Adrenal gland (tissue), 12 donors: ENCODE results near the gene SCRN3. TPM values are rescaled to one million over a fixed set of nuclear protein-coding genes. Genes with fewer than 3 reads are reported as not detected.
"Not testable (repeated sequence)": the region's sequence is repeated elsewhere in the genome, so short reads cannot be mapped to it uniquely, and the experiment has no call there.

Source experiments
- DNase-seq, 7 donors: peaks; one replicate each; pipeline ENCODE4 v3.0.0-alpha.2; 2019 to 2020
- H3K27ac ChIP-seq, 5 donors: fragments of 200-600 bp; sonication (generic) in 4 of 5; 1 replicate in 3 of 5; 2 replicates in 2 of 5; pipeline versions ENCODE4 v1.5.1 to v1.8.0; 2016 to 2020; ENCODE audit warnings: mild to moderate bottlenecking in 1 of 5
- H3K27me3 ChIP-seq: fragments of 200-600 bp; 2 replicates; pipeline ENCODE4 v1.8.0; 2021
- H3K36me3 ChIP-seq, 2 donors: fragments of 200-600 bp; replicated peaks in 1 of 2; 1 replicate in 1 of 2; 2 replicates in 1 of 2; pipeline versions ENCODE4 v1.5.1 to v1.8.0; 2018 to 2022
- H3K4me1 ChIP-seq, 2 donors: fragments of 200-600 bp; replicated peaks in 1 of 2; 1 replicate in 1 of 2; 2 replicates in 1 of 2; pipeline versions ENCODE4 v1.5.1 to v1.8.0; 2018 to 2021
- H3K4me3 ChIP-seq, 4 donors: fragments of 200-600 bp; sonication (generic) in 3 of 4; one replicate each; pipeline ENCODE4 v1.5.1; 2016 to 2018
- H3K9me3 ChIP-seq, 3 donors: fragments of 200-600 bp; sonication (generic) in 1 of 3; replicated peaks in 1 of 3; 1 replicate in 2 of 3; 2 replicates in 1 of 3; pipeline versions ENCODE4 v1.5.1 to v1.8.0; 2016 to 2021
- POLR2A ChIP-seq, 2 donors: fragments of 450-650 bp; IDR thresholded peaks; one replicate each; pipeline ENCODE4 v1.6.1; 2017; ENCODE audit warnings: antibody characterized with exemption in 2 of 2, mild to moderate bottlenecking in 2 of 2, moderate library complexity in 1 of 2
- WGBS, 4 donors: extraction: QIAGEN DNeasy Blood & Tissue Kit in 2 of 4; methylation state at CpG; one replicate each; pipeline versions ENCODE4 v1.1.5 to v1.1.7; 2013 to 2017; 5-methylcytosine and 5-hydroxymethylcytosine counted together
- intact Hi-C, 2 donors: fragments of 100-400 bp; cut with DNase I; formaldehyde crosslinking; loops; one replicate each; pipeline versions ENCODE4 v1.14.1 to v1.15.0; 2022 to 2023
- polyA plus RNA-seq, 3 donors: library from polyadenylated mRNA; stranded (reverse); fragments of 200-250 nt in 2 of 3; fragments of 350-450 nt in 1 of 3; fragmentation: Illumina TruSeq in 1 of 3; extraction: RNeasy Lipid Tissue Mini Kit (QIAGEN cat#74804) in 1 of 3; gene quantifications; one replicate each; pipeline ENCODE4 v1.2.3, GENCODE V29; 2013 to 2014
- total RNA-seq, 9 donors: library from RNA; depleted of rRNA in 4 of 9; stranded (reverse); fragments of >200 nt in 4 of 9; fragments of 120-200 nt in 1 of 9; fragmentation: NEBNext Ultra II Directional in 1 of 9; extraction: Animal tissue kit (Norgen Biotek cat#: 25700) in 1 of 9; gene quantifications; one replicate each; pipeline versions ENCODE4 v1.1.0 to v1.2.4, GENCODE V29; 2013 to 2023
- TF ChIP-seq, protein P1 (sequence below), 6 experiments: fragments of 450-650 bp in 4 of 6; fragments of 200-600 bp in 2 of 6; sonication (generic) in 1 of 6; IDR thresholded peaks; 1 replicate in 5 of 6; 2 replicates in 1 of 6; pipeline versions ENCODE4 v1.5.1 to v1.8.0; 2016 to 2021; ENCODE audit warnings: antibody characterized with exemption in 6 of 6, mild to moderate bottlenecking in 2 of 6, moderate library complexity in 1 of 6
- donor health status: healthy with polysubstance abuse.
- donor health status: Bipolar disorder and iron deficiency.
- donor health status: DM: yes; HTN: yes; CAD: no.
- donor health status: DM: no; HTN: no; CAD: no.
- donor health status: DM: no; HTN: no; CAD: no.
- donor health status: DM: yes; HTN: yes; CAD: no.

SCRN3 gene
- total and polyA plus RNA-seq, 12 donors = 8.8 to 60.6 (median 29.8) TPM

DNA sequence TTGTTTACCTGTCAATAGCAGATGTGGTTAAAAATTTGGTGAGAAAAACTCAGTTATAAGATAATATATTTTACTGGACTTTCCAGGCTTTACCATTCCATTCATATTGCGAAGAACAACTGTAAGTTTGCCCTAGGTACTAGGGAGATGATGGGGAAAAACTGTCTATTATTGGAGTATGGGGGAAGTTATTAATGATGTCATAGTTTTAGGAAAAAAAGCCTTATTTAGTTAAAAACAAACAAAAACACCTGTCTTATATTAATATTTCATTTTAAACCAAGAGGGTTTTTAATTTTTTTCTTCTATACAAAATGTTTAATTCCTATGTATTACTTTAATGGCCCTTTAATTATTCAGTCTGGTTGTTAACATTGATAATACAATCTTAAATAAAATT, 42.5 kb upstream of the SCRN3 start:
- H3K27me3 ChIP-seq = no peaks in the 10 kb centered on the region
- no peak overlapping the region for H3K4me3 ChIP-seq
- H3K9me3 ChIP-seq = no peaks in the 10 kb centered on the region
- DNase-seq = no peak
- no peaks in the 10 kb centered on the region for H3K4me1 ChIP-seq
- 95 to 100% (median 99%) methylated on average over 1 of the region's 1 CpG for WGBS, 4 donors
- H3K36me3 ChIP-seq = peaks cover 0 to 12% of the 10 kb centered on the region in 2 donors
- intact Hi-C loops = no loop called here
- no peak overlapping the region for H3K27ac ChIP-seq
- TF ChIP-seq, protein P1, sequence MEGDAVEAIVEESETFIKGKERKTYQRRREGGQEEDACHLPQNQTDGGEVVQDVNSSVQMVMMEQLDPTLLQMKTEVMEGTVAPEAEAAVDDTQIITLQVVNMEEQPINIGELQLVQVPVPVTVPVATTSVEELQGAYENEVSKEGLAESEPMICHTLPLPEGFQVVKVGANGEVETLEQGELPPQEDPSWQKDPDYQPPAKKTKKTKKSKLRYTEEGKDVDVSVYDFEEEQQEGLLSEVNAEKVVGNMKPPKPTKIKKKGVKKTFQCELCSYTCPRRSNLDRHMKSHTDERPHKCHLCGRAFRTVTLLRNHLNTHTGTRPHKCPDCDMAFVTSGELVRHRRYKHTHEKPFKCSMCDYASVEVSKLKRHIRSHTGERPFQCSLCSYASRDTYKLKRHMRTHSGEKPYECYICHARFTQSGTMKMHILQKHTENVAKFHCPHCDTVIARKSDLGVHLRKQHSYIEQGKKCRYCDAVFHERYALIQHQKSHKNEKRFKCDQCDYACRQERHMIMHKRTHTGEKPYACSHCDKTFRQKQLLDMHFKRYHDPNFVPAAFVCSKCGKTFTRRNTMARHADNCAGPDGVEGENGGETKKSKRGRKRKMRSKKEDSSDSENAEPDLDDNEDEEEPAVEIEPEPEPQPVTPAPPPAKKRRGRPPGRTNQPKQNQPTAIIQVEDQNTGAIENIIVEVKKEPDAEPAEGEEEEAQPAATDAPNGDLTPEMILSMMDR (IDR thresholded peaks at IDR 0.05) = no peak
- TF ChIP-seq POLR2A (IDR thresholded peaks at IDR 0.05) = no peak

DNA sequence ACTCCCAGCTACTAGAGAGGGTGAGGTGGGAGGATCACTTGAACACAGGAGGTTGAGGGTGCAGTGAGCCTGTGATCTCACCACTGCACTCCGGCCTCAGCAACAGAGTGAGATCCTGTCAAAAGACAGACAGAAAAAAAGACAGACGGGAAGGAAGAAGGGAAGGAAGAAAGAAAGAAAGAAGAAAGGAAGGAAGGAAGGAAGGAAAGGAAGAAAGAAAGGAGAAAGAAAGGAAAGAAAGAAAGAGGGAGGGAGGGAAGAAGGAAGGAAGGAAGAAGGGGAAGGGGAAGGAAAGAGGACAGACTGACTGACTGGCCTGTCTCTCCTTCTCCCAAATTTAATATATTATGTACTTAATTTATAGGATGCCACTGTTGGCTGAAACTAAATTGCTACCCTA, 39.2 kb upstream of the SCRN3 start:
- DNase-seq = no peak
- 91 to 100% (median 95%) methylated on average over 2 of the region's 2 CpGs for WGBS, 4 donors
- Histone ChIP-seq H3K4me1 (no peaks in the 10 kb centered on the region), H3K27ac (no peak overlapping the region), H3K27me3 (no peaks in the 10 kb centered on the region), H3K4me3 (no peak overlapping the region), H3K36me3 (no peaks in the 10 kb centered on the region), H3K9me3 (no peaks in the 10 kb centered on the region)
- intact Hi-C loops = no loop called here
- TF ChIP-seq, protein P1 (IDR thresholded peaks at IDR 0.05) = no peak
- TF ChIP-seq POLR2A (IDR thresholded peaks at IDR 0.05) = no peak

DNA sequence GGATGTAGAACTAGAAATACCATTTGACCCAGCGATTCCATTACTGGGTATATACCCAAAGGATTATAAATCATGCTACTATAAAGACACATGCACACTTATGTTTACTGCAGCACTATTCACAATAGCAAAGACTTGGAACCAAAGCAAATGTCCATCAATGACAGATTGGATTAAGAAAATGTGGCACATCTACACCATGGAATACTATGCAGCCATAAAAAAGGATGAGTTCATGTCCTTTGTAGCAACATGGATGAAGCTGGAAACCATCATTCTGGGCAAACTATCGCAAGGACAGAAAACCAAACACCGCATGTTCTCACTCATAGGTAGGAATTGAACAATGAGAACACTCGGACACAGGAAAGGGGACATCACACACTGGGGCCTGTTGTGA, 35.9 kb upstream of the SCRN3 start:
- H3K9me3 ChIP-seq, DNase-seq, H3K36me3 ChIP-seq, H3K4me3 ChIP-seq, H3K4me1 ChIP-seq, H3K27ac ChIP-seq, H3K27me3 ChIP-seq, intact Hi-C loops: not testable (repeated sequence)
- WGBS, 4 donors = 92 to 100% (median 96%) methylated on average over 4 of the region's 4 CpGs

DNA sequence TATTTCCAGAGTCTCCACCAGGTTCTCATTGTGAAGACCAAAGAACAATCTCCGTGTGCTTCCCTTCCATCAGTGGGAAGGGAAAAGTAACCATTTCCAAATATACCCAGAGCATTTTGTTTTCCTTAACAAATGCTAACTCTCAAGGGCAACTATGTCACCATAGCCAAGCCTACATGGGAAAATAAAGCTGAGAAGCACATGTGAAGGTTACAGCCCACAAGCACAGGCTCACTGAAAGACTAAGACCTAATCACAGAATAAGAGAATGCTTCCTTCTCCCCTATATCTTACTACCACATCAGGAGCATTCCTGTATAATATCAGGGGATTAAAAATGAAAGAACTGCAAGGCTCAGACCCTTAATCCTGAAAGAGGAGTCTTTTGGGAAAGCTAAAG, 32.6 kb upstream of the SCRN3 start:
- Histone ChIP-seq H3K4me1 (no peaks in the 10 kb centered on the region), H3K27me3 (no peaks in the 10 kb centered on the region), H3K9me3 (no peaks in the 10 kb centered on the region), H3K4me3 (no peak overlapping the region), H3K27ac (no peak overlapping the region), H3K36me3 (peaks cover 0 to 8% of the 10 kb centered on the region in 2 donors)
- 91 to 100% (median 97%) methylated on average over 1 of the region's 1 CpG for WGBS, 4 donors
- TF ChIP-seq POLR2A (IDR thresholded peaks at IDR 0.05) = no peak
- TF ChIP-seq, protein P1 (IDR thresholded peaks at IDR 0.05) = no peak
- intact Hi-C loops = no loop called here
- no peak for DNase-seq

DNA sequence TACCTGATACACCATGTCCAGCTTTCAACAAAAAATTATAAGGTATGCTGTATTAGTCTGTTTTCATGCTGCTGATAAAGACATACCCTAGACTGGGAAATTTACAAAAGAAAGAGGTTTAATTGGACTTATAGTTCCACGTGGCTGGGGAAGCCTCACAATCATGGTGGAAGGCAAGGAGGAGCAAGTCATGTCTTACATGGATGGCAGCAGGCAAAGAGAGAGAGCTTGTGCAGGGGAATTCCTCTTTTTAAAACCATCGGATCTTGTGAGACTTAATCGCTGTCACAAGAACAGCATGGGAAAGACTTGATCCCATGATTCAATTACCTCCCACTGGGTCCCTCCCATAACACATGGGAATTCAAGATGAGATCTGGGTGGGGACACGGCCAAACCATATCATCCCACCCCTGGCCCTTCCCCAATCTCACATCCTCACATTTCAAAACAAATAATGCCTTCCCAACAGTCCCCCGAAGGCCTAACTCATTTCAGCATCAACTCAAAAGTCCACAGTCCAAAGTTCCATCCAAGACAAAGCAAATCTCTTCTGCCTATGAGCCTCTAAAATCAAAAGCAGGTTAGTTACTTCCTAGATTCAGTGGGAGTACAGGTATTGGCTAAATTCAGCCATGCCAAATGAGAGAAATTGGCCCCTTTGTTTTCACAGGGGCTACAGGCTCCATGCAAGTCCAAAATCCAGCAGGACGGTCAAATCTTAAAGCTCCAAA, 31.9 kb upstream of the SCRN3 start:
- H3K9me3 ChIP-seq, H3K36me3 ChIP-seq, H3K4me1 ChIP-seq, DNase-seq, H3K27me3 ChIP-seq, H3K4me3 ChIP-seq, intact Hi-C loops, H3K27ac ChIP-seq: not testable (repeated sequence)
- WGBS, 4 donors = 96 to 99% (median 98%) methylated on average over 6 of the region's 6 CpGs
